Measurements from ENCODE around the gene CTDP1.

Gene CTDP1

GRCh38 chr18:79644006-79644665 is 35.5 kb upstream of the CTDP1 start (continued):
- peak; percentile 33 for TF ChIP-seq ZBTB26 (tag by site-specific recombination; optimal IDR thresholded peaks at IDR 0.05)
- 0 out of 2 replicates have a peak, but pooled peaks have one; percentile 14 for TF ChIP-seq ZBTB20 (tag by site-specific recombination; IDR thresholded peaks at IDR 0.05)
- no peak for TF ChIP-seq ZNF518A (tag by site-specific recombination; conservative IDR thresholded peaks at IDR 0.05; ENCODE audit: low read depth)
- 0 out of 2 replicates have a peak, but pooled peaks have one; percentile 37 for TF ChIP-seq ZNF24 (tag by site-specific recombination; IDR thresholded peaks at IDR 0.05)
- TF ChIP-seq ZIC2 (tag by site-specific recombination; IDR thresholded peaks at IDR 0.05), result peak; percentile 55
- TF ChIP-seq, protein P1, sequence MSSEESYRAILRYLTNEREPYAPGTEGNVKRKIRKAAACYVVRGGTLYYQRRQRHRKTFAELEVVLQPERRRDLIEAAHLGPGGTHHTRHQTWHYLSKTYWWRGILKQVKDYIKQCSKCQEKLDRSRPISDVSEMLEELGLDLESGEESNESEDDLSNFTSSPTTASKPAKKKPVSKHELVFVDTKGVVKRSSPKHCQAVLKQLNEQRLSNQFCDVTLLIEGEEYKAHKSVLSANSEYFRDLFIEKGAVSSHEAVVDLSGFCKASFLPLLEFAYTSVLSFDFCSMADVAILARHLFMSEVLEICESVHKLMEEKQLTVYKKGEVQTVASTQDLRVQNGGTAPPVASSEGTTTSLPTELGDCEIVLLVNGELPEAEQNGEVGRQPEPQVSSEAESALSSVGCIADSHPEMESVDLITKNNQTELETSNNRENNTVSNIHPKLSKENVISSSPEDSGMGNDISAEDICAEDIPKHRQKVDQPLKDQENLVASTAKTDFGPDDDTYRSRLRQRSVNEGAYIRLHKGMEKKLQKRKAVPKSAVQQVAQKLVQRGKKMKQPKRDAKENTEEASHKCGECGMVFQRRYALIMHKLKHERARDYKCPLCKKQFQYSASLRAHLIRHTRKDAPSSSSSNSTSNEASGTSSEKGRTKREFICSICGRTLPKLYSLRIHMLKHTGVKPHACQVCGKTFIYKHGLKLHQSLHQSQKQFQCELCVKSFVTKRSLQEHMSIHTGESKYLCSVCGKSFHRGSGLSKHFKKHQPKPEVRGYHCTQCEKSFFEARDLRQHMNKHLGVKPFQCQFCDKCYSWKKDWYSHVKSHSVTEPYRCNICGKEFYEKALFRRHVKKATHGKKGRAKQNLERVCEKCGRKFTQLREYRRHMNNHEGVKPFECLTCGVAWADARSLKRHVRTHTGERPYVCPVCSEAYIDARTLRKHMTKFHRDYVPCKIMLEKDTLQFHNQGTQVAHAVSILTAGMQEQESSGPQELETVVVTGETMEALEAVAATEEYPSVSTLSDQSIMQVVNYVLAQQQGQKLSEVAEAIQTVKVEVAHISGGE (tag by site-specific recombination; conservative IDR thresholded peaks at IDR 0.05; ENCODE audit: low read depth), result 0 out of 2 replicates have a peak, but pooled peaks have one; percentile 27
- no peak for TF ChIP-seq ZNF830 (tag by site-specific recombination; IDR thresholded peaks at IDR 0.05; ENCODE audit: low read depth)
- TF ChIP-seq KLF1 (tag by site-specific recombination; IDR thresholded peaks at IDR 0.05), result 0 out of 2 replicates have a peak, but pooled peaks have one; percentile 19
- no peak for TF ChIP-seq ZSCAN18 (tag by site-specific recombination; IDR thresholded peaks at IDR 0.05)

DNA sequence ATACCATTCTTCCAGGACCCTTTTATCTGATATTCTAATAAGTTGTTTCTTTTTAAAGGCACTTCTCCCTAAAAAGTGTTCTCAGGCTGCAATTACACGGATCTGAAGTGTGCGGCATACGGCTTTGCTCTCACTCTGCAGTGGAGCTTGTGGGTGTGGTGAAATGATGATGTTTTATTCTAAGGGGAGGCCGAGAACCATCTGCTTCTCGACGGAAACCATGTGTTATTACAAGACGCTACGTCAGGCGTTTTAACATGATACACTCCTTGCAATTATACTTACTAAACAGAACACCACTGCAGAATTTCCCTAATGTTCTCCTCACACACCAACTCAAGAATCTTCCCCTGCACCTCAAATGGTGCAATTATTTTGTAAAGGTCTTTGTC is 34.9 kb upstream of the CTDP1 start:
- POLR2A ChIA-PET, result no interaction called here
- TF ChIP-seq ZBTB20 (tag by site-specific recombination; IDR thresholded peaks at IDR 0.05) (no peak), SP7 (tag by site-specific recombination; IDR thresholded peaks at IDR 0.05) (no peak), ZNF404 (tag by site-specific recombination; IDR thresholded peaks at IDR 0.05) (no peak), ZNF202 (tag by site-specific recombination; IDR thresholded peaks at IDR 0.05; ENCODE audit: borderline replicate concordance) (no peak), ZNF747 (tag by site-specific recombination; IDR thresholded peaks at IDR 0.05) (no peak), KLF16 (tag by site-specific recombination; IDR thresholded peaks at IDR 0.05) (no peak), ZNF366 (tag by site-specific recombination; conservative IDR thresholded peaks at IDR 0.05) (no peak), FEZF1 (tag by site-specific recombination; IDR thresholded peaks at IDR 0.05) (no peak), HOXC10 (CRISPR knock-in tag; IDR thresholded peaks at IDR 0.05) (no peak)
- TF ChIP-seq, protein P2, sequence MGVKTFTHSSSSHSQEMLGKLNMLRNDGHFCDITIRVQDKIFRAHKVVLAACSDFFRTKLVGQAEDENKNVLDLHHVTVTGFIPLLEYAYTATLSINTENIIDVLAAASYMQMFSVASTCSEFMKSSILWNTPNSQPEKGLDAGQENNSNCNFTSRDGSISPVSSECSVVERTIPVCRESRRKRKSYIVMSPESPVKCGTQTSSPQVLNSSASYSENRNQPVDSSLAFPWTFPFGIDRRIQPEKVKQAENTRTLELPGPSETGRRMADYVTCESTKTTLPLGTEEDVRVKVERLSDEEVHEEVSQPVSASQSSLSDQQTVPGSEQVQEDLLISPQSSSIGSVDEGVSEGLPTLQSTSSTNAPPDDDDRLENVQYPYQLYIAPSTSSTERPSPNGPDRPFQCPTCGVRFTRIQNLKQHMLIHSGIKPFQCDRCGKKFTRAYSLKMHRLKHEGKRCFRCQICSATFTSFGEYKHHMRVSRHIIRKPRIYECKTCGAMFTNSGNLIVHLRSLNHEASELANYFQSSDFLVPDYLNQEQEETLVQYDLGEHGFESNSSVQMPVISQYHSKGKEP (tag by site-specific recombination; IDR thresholded peaks at IDR 0.05), result no peak
- TF ChIP-seq, protein P1 (tag by site-specific recombination; conservative IDR thresholded peaks at IDR 0.05; ENCODE audit: low read depth), result no peak

More for the DNA sequence above, 34.9 kb upstream of the CTDP1 start:
- Histone ChIP-seq H3K4me3 (ENCODE audit: low read depth, low read length) (no peak overlapping the region), H3K4me1 (ENCODE audit: control insufficient read depth, insufficient read depth, low read length) (no peaks in the 10 kb centered on the region; the same call in 1 of the 2 replicates), H3K9me3 (ENCODE audit: control insufficient read depth, insufficient read depth, low read depth, low read length) (no peaks in the 10 kb centered on the region), H3K36me3 (ENCODE audit: control insufficient read depth in 2 of 2, insufficient read depth in 1 of 2, low read length in 2 of 2) (no peaks in the 10 kb centered on the region), H3K27ac (ENCODE audit: extremely low read depth, low read depth, low read length) (no peak overlapping the region)
- CTCF ChIA-PET, result interaction anchor here (0.7 to 6.6 kb wide), 10 partner anchors 9 to 349 kb away, joined by 3 to 92 read pairs (median 4); no protein-coding TSS in a partner anchor

All from HEK293 (cell line).